Measurements from ENCODE around the gene WFDC10A. TPM values are rescaled to one million over a fixed set of nuclear protein-coding genes. Genes with fewer than 3 reads are reported as not detected.
"Not testable (repeated sequence)": the region's sequence is repeated elsewhere in the genome, so short reads cannot be mapped to it uniquely, and the experiment has no call there.

WFDC10A gene
- total RNA-seq, 6 experiments from 2014 or later, result not detected

GRCh38 chr20:45631184-45631583, 1.6 kb downstream of the WFDC10A start, which contains the start of gene WFDC9:
WFDC9 (minus strand) TSS chr20:45631284; CDS start chr20:45610181, 21,103 bp downstream.
- H3K4me1 Mint-ChIP-seq (ENCODE audit: low read depth), result peaks cover 7% of the 10 kb centered on the region; the same call in 1 of the 2 replicates
- no peaks in the 10 kb centered on the region for H3K9me3 Mint-ChIP-seq
- H3K27ac Mint-ChIP-seq, result no peak within 1 kb of the TSS
- no peak for DNase-seq
- no peaks in the 10 kb centered on the region for H3K36me3 Mint-ChIP-seq (ENCODE audit: low read depth)
- no peak for TF ChIP-seq CTCF (IDR thresholded peaks at IDR 0.05)
- no peak within 1 kb of the TSS for H3K4me3 Mint-ChIP-seq
- peaks cover 2% of the 10 kb centered on the region for H3K27me3 Mint-ChIP-seq (ENCODE audit: insufficient read depth)

- Mint-ChIP-seq H3K27me3 (ENCODE audit: insufficient read depth) (peaks cover 4% of the 10 kb centered on the region), H3K4me3 (no peak overlapping the region), H3K36me3 (ENCODE audit: low read depth) (no peaks in the 10 kb centered on the region), H3K4me1 (ENCODE audit: low read depth) (no peaks in the 10 kb centered on the region), H3K9me3 (no peaks in the 10 kb centered on the region), H3K27ac (no peak overlapping the region)
- DNase-seq, result no peak
- TF ChIP-seq CTCF (IDR thresholded peaks at IDR 0.05), result no peak
These were observed 7.0 kb downstream of the WFDC10A start for GRCh38 chr20:45636513-45636912.

- Mint-ChIP-seq H3K9me3 (no peaks in the 10 kb centered on the region), H3K4me1 (ENCODE audit: low read depth) (no peaks in the 10 kb centered on the region), H3K4me3 (no peak overlapping the region), H3K36me3 (ENCODE audit: low read depth) (no peaks in the 10 kb centered on the region), H3K27ac (no peak overlapping the region), H3K27me3 (ENCODE audit: insufficient read depth) (peaks cover 7% of the 10 kb centered on the region)
- no peak for DNase-seq
- TF ChIP-seq CTCF (IDR thresholded peaks at IDR 0.05), result no peak
These were observed 10.1 kb downstream of the WFDC10A start for GRCh38 chr20:45639687-45640086.

- H3K4me3 Mint-ChIP-seq; H3K27me3 Mint-ChIP-seq (ENCODE audit: insufficient read depth); H3K27ac Mint-ChIP-seq; H3K4me1 Mint-ChIP-seq (ENCODE audit: low read depth); H3K9me3 Mint-ChIP-seq; H3K36me3 Mint-ChIP-seq (ENCODE audit: low read depth); DNase-seq: not testable (repeated sequence)
These were observed 11.5 kb downstream of the WFDC10A start for GRCh38 chr20:45641076-45641475.

GRCh38 chr20:45645869-45646268, 16.3 kb downstream of the WFDC10A start:
- H3K4me1 Mint-ChIP-seq (ENCODE audit: low read depth); H3K4me3 Mint-ChIP-seq; H3K27ac Mint-ChIP-seq; H3K27me3 Mint-ChIP-seq (ENCODE audit: insufficient read depth); H3K9me3 Mint-ChIP-seq; DNase-seq; H3K36me3 Mint-ChIP-seq (ENCODE audit: low read depth): not testable (repeated sequence)

- DNase-seq, result no peak
- peaks cover 3% of the 10 kb centered on the region for H3K27me3 Mint-ChIP-seq (ENCODE audit: insufficient read depth)
- no peak for TF ChIP-seq CTCF (IDR thresholded peaks at IDR 0.05)
- H3K4me3 Mint-ChIP-seq, result no peak overlapping the region
- H3K27ac Mint-ChIP-seq, result no peak overlapping the region
- H3K36me3 Mint-ChIP-seq (ENCODE audit: low read depth), result no peaks in the 10 kb centered on the region
- H3K9me3 Mint-ChIP-seq, result no peaks in the 10 kb centered on the region
- no peaks in the 10 kb centered on the region for H3K4me1 Mint-ChIP-seq (ENCODE audit: low read depth)
These were observed 17.3 kb downstream of the WFDC10A start for GRCh38 chr20:45646875-45647274.

Measured in HFFc6 (cell line).